HL-60 (cell line): ENCODE data around the gene HTR6.

ENCODE experiments used
- DNase-seq, 2 experiments: peaks; one replicate each; pipeline ENCODE4 v3.0.0-alpha.2; 2010 to 2020; ENCODE audit warnings: low read depth in 1 of 2, low spot score in 1 of 2
- H3K27ac ChIP-seq: fragments of 250-450 bp; sonication (Bioruptor Pico); replicated peaks from 2 replicates; pipeline ENCODE4 v1.5.1; 2020; ENCODE audit warnings: mild to moderate bottlenecking, moderate library complexity
- H3K27me3 ChIP-seq: fragments of 250-450 bp; sonication (Bioruptor Pico); 2 replicates; pipeline ENCODE4 v1.5.1; 2021; ENCODE audit warnings: mild to moderate bottlenecking, moderate library complexity; ENCODE audit not compliant: insufficient read depth, poor library complexity, severe bottlenecking
- H3K4me3 ChIP-seq: replicated peaks from 2 replicates; pipeline ENCODE4 v1.5.1; 2011; ENCODE audit warnings: mild to moderate bottlenecking, control low read depth, low read length; ENCODE audit not compliant: insufficient read depth
- CTCF ChIP-seq: IDR thresholded peaks from one replicate; pipeline ENCODE4 v1.5.1; 2011; ENCODE audit warnings: low read length, control low read depth, inconsistent platforms; ENCODE audit not compliant: insufficient read depth
- GABPA ChIP-seq: IDR thresholded peaks from 2 replicates; pipeline ENCODE4 v1.6.1; 2012; ENCODE audit warnings: low read depth
- POLR2AphosphoS5 ChIP-seq: IDR thresholded peaks from 2 replicates; pipeline ENCODE4 v1.6.1; 2012; ENCODE audit warnings: low read depth
- REST ChIP-seq: IDR thresholded peaks from 2 replicates; pipeline ENCODE4 v1.6.1; 2012; ENCODE audit warnings: low read depth; ENCODE audit not compliant: insufficient replicate concordance
- SPI1 ChIP-seq: IDR thresholded peaks from 2 replicates; pipeline ENCODE4 v1.6.1; 2012; ENCODE audit warnings: low read depth, mild to moderate bottlenecking, borderline replicate concordance

HTR6 gene

GRCh38 chr1:19650416-19651140, 14.1 kb upstream of the HTR6 start:
- no peak overlapping the region for H3K4me3 ChIP-seq
- no peak for TF ChIP-seq POLR2AphosphoS5
- no peak for TF ChIP-seq GABPA
- no peak for DNase-seq
- H3K27me3 ChIP-seq, result peaks cover 5% of the 10 kb centered on the region
- H3K27ac ChIP-seq, result no peak overlapping the region

GRCh38 chr1:19651141-19651737, 13.4 kb upstream of the HTR6 start:
- Histone ChIP-seq H3K27ac (no peak overlapping the region), H3K4me3 (no peak overlapping the region), H3K27me3 (no peaks in the 10 kb centered on the region)
- TF ChIP-seq POLR2AphosphoS5, result no peak
- no peak for TF ChIP-seq GABPA
- no peak for TF ChIP-seq SPI1
- peak; percentile 82 for TF ChIP-seq CTCF
- no peak for TF ChIP-seq REST
- DNase-seq, result peak in 1 of 2 experiments; percentile 57

GRCh38 chr1:19654386-19654785, 10.3 kb upstream of the HTR6 start:
- Histone ChIP-seq H3K4me3 (no peak overlapping the region), H3K27me3 (no peaks in the 10 kb centered on the region), H3K27ac (no peak overlapping the region)
- TF ChIP-seq CTCF, result no peak
- no peak for TF ChIP-seq REST
- no peak for TF ChIP-seq GABPA
- no peak for TF ChIP-seq POLR2AphosphoS5
- no peak for TF ChIP-seq SPI1
- DNase-seq, result no peak

GRCh38 chr1:19654886-19655717, 9.6 kb upstream of the HTR6 start:
- TF ChIP-seq SPI1, result no peak
- Histone ChIP-seq H3K4me3 (no peak overlapping the region), H3K27me3 (no peaks in the 10 kb centered on the region), H3K27ac (no peak overlapping the region)
- DNase-seq, result no peak
